Forelimb muscle (tissue), 1 donor: Measurements from ENCODE around the gene CDH23. TPM values are rescaled to one million over a fixed set of nuclear protein-coding genes. Genes with fewer than 3 reads are reported as not detected.

ENCODE experiments used
- DNase-seq: peaks from one replicate; pipeline ENCODE4 v3.0.0-alpha.2; 2013; ENCODE audit warnings: low read depth
- polyA plus RNA-seq: library from polyadenylated mRNA; unstranded; fragments of 120-200 nt; gene quantifications from one replicate; pipeline ENCODE4 v1.2.1, GENCODE V29; 2013; ENCODE audit not compliant: insufficient read length

Gene CDH23
- polyA plus RNA-seq, 1 donor: 4.1 TPM

DNA sequence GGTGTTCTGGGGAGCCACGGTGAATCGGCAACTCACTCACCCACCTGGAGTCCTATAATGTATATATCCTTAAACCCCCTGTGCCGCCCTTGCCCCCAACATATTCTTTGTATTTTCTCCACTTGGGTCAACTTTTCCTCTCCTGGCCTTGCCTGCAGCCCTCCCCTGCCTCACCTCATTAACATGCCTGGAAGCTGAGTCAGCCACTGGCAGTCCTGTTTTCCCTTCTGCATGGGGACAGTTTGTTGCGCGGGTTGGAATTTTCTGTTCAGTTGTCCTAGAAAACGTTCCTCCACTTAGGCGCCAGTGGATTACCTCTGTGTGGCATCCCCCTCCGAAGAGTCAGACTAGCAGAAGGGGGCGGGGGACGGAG lies 225.4 kb downstream of the CDH23 start:
- DNase-seq: no peak

GRCh38 chr10:71622616-71623015 lies 225.9 kb downstream of the CDH23 start:
- DNase-seq: no peak

DNA sequence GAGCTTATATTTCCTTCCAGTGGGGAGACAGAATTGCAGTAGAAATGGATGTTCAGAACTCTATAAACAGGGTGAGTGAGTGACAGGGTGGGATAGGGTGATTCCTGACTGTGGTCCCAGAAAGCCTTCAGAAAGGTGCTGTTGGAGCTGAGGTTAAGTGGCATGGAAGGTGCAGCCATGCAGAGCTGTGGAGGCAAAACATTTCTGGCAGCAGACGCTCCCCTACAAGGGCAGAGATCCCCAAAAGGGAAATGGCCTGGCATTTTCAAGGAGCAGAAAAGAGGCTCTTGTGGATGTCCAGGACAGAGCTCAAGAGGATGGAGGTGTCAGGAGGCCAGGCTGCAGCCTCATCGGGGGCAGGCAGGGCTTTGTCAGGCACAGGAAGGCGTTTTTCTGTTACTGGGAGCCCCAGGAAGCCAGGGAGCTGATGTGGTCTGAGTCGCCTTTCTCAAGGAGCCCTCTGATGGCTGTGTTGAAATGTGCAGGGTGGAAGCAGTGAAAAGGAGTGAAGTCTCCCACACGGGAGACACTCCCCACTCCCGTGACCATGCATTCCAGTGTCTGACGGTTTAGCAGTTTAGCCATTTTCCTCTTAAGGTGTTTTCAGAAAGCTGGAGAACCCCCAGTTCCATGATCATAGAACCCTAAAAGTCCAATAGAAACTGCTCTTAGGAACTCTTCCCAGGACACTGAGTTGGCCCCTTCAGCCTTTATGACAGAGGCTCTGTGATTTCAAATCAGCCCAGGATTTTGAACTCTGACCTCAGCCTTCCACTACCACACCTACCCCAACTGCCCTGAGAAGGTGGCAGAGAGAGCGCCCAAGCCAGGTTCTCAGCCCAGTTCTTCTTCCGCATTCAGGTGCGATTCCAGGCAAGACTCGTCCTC lies 226.6 kb downstream of the CDH23 start:
- DNase-seq: no peak

GRCh38 chr10:71623986-71624291 lies 227.2 kb downstream of the CDH23 start:
- DNase-seq: no peak

GRCh38 chr10:71625445-71626175 lies 228.9 kb downstream of the CDH23 start:
- no peak for DNase-seq

GRCh38 chr10:71627230-71627939 lies 230.7 kb downstream of the CDH23 start:
- DNase-seq: no peak

DNA sequence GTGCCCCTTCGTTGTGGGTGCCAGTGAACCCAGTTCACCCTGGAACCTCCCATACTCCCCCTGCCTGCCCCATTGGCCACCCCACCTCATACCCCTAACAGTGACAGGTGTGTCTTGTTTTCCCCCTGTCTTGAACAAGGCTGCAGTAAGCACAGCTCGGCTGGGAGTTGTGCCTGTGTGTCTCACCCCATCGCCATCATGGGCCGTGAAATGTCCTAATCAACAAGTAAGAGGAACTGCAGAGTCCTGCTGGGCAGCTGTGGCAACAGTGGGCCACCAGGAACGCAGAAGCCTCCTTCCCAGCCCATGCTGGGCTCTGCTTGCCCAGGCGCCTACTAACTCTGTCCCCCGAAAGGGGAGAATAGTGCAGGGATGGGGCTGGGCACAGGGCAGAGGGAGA lies 231.2 kb downstream of the CDH23 start:
- DNase-seq: no peak

DNA sequence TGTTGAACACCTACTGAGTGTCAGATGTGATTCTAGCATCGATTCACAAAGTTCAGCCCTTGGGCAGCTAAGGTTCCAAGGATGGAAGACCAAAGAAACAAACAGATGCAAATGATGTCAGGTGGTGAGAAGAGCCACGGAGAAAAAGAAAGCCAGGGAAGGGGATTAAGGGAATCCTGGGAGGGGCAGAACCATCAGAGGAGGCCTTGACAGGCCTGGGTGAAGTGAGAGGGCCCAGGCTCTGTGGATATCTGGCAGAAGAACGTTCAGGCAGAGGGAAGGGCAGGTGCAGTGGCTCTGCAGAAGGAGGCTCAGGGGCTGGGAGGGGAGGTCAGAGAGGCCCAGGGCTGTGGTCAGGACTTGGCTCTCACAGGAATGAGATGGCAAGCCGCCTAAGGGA lies 232.4 kb downstream of the CDH23 start:
- DNase-seq: no peak

GRCh38 chr10:71630168-71630567 lies 233.4 kb downstream of the CDH23 start:
- DNase-seq: no peak

DNA sequence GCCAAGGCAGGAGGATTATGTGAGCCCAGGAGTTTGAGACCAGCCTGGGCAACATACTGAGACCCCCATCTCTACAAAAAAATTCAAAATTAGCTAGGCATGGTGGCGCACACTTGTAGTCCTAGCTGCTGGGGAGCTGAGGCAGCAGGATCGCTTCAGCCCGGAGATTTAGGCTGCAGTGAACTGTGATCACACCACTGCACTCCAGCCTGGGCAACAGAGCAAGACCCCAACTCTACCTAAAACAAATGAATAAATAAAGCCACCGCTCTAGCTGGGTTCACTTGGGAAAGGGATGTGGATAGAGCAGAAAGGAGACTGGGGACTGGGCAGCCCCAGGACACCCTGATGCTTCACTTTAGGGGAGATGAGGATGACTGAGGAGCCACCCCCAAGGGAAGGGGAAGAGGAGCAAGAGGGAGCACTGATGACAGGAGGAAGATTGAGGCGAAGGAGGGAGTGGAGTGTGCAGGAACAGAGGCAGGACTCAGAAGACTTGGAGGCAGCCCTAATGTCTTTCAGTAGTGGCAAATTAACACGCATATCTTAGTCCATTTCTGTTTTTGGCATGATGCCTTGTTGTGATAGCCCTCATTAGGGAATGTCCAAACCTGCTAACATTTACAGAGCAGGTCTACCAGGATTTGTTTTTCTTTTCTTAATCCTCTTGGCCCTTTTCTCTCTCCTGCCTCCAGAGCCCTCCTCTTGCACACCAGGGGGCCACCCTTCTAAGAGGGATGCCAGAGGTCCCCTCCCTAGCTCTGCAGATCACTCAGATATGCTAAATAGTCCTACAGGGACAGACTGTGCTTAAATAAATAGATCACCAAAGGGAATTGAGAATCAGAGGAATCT lies 234.5 kb downstream of the CDH23 start:
- no peak for DNase-seq

DNA sequence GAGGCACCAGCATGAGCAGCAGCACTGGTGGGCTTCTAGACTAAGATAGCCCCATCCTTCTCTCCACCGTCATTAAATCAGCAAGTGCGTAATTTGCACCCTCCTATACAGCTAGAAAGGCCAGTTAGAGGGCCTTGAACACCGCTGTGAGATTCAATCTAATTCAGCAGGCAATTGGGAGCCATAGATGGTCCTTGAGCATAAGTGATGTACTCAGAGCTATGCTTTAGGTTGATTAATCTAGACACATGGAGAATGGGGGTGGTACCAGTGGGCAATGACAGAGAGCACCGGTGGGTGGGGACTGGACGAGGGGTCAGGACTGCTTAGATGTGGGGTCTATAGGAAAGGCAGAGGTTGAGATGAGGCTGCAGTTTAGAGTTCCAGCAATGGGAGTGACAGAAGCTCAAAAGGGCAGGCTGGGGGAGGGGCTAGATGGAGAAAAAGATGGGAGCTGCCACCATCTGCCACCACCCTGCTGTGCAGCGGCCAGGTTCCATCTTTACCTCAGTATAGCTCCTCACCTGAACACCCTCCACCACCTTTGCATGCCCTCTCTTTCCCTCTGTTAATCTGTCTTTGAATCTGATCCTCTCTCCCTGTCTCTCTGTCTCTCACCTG lies 235.6 kb downstream of the CDH23 start:
- DNase-seq: no peak

- no peak for DNase-seq
Observed at GRCh38 chr10:71632896-71633600, 236.3 kb downstream of the CDH23 start.

GRCh38 chr10:71633920-71634319 lies 237.2 kb downstream of the CDH23 start:
- no peak for DNase-seq

DNA sequence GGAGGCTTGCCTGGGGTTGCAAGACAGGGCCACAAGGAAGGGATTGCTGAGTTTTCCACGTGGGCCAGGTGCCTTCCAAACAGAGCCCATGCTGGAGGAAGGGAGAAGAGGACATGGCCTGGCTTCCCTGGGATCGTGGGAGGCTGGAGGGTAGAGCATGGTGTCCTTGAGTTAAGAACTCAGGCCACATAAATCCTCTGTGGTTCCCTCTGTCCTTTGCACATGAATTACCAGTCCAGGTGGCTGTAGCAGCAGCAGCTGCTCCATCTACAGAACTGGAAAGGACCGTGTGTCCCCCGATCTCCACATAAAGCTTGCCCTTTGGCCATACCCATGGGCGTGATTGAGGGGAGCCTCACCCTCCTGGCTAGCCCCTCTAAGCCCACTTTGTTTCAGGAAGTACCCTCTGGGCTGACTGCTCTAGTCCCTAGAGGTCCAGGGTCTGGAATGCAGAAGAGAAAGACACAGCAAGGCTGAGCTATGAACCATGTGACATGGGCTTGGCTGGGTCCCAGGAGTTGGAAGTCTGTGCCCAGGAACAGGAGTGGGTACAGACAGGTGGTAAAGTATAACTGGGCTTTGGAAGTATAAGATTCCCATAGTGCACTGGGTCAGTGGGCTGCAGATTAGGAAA lies 237.9 kb downstream of the CDH23 start:
- no peak for DNase-seq

DNA sequence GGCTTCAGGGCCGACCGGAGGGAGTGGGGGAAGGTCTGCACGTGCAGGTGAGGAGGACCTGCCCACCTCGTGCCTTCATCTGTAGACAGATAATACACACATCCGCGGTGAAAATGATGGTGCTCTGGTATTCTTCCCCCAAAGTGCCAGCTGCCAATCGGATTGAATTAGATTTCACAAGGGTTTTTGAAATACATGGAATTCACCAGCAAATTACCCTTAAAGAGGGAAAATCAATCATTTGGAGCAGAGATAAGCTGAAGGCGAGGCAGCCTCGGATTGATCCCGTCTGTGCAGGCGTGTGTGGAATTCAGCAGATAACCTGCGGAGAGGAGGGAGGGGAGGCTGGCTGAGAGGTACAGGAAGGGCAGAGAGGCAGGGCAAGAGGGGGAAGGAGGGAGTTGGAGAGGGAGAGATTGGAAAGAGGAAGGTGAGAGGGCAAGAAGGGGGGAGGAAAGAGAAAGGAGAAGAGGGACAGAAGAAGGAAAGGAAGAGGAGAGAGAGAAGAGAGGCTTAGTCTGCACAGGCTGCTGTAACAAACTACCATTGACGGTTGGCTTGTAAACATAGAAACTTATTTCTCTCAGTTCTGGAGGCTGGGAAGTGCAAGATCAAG lies 238.6 kb downstream of the CDH23 start:
- DNase-seq: no peak

DNA sequence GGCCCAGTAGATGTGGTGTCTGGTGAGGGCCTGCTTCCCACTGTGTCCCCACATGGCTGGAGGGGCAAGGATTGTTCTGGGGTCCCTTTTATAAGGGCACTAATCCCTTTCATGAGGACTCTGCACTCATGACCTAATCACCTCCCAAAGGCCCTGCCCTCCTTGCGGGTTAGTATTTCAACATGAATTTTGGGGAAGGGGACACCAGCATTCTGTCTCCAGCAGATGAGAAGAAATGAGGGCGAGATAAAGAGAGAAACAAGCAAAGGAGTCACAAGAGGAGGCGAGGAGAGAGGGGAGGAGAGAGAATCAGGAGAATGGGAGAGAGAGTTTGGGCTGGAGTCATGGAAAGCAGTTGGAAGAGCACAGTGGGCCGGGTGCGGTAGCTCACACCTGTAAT lies 239.1 kb downstream of the CDH23 start:
- no peak for DNase-seq

DNA sequence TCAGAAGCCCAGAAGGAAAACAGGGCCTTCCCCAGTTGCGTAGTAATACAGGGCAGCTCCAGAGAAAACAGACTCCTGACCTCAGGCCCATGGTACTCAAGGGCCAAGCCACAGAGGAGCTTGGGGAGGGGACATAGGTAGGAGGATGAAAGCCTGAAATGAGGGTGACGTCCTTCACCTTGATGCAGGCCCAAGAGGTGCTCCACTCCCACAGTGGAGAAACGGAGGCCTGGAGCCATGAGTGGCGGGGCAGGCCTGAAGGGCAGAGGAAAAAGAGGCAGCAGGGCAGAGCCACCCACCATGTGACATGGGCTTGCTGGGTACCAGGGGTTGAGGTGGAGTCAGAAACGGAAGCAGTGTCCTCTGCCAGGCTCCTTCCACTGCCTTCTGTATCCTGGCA lies 239.9 kb downstream of the CDH23 start:
- no peak for DNase-seq

- DNase-seq: no peak
Observed at GRCh38 chr10:71637305-71637704, 240.6 kb downstream of the CDH23 start.

- DNase-seq: no peak
Observed at GRCh38 chr10:71638064-71638821, 241.5 kb downstream of the CDH23 start.
